H4 (cell line): Measurements from ENCODE around the gene PELI2. TPM values are rescaled to one million over a fixed set of nuclear protein-coding genes. Genes with fewer than 3 reads are reported as not detected.

Experiments
- DNase-seq: peaks from one replicate; pipeline ENCODE4 v3.0.0-alpha.2; 2015; ENCODE audit warnings: low spot score
- total RNA-seq: library from RNA; depleted of rRNA; stranded (reverse); fragments of >200 nt; shearing (Covaris generic); gene quantifications from 2 replicates; pipeline ENCODE4 v1.2.3, GENCODE V29; 2014

PELI2 gene
- total RNA-seq, 1 experiment from 2014 or later, result 5.1 TPM

DNA sequence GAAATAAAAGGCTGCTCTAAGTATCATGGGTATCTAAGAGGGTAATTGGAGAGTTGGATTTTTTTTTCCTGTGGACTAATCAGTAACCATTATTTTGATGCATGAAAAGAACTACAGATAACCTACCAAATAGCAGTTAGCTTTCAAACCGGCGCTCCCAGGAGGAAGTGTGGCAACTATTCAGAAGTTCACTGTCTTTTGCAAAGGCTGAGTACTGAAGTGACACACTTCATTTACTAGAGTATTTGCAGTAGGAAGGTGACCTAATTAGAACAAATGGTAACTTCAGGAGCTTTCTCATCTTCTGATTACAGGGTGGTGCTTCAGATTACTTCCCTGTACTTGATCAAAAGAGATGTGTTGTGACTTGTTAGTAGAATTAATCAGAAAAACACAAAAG, 87.7 kb downstream of the PELI2 start:
- no peak for DNase-seq

DNA sequence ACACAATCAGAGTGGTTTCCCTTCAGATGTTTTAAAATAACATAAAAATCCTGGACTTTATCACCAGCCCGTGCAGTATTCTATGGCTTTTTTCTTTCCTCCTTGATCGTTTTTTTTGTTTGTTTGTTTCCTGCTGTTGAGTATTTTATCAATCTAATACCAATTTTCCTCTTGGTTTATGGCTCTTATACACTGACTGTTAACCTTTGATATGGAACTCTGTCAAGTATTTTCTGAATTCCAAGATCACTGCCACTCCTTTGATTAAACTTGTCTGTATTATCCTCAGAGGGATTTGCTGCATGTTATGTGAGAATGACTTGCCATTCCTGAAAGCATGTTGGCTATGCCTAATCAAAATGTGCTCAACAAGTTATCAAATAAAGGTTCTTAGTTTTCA, 88.4 kb downstream of the PELI2 start:
- no peak for DNase-seq

- no peak for DNase-seq
Observed at GRCh38 chr14:56207626-56208292, 89.5 kb downstream of the PELI2 start.

- no peak for DNase-seq
Observed at GRCh38 chr14:56208520-56208919, 90.3 kb downstream of the PELI2 start.

DNA sequence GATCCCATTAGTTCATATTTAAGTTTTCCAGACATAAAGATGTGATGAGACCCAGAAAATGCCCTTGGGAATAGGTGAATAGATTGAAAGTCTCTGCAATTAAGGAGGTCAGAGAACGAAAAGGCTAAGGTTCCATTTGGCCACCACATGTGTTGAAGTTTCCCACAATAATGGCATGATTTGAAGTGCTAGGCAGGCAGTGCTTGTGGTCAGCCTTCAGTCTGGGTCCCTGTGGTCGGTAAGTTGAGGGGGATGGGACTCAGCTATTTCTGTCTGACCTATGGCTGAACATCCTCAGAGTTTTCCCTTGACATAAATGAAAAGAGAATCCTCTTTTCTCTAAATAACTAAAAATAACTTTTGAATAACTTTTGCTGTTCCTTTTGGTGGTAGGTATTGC, 92.4 kb downstream of the PELI2 start:
- no peak for DNase-seq

- no peak for DNase-seq
Observed at GRCh38 chr14:56211084-56211483, 92.9 kb downstream of the PELI2 start.

DNA sequence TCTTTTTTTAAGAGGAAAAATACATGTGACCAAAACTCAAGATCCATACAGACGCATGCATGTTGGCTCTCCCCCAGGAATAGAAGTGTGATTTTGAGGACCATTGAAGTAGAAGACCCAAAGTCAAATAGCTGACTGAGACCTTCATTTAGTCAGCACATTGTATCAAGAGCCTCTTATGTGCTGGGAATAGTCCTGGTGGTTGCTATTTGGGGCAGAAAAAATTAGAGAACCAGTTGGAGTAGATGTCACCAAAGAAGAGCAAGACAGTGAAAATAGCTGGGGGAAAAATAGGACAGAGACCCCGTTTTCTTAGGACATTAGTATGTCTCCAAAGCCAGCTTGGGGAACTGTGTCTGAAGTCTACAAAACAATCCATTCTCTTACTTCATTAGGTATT, 93.6 kb downstream of the PELI2 start:
- no peak for DNase-seq

- no peak for DNase-seq
Observed at GRCh38 chr14:56212521-56212920, 94.3 kb downstream of the PELI2 start.

DNA sequence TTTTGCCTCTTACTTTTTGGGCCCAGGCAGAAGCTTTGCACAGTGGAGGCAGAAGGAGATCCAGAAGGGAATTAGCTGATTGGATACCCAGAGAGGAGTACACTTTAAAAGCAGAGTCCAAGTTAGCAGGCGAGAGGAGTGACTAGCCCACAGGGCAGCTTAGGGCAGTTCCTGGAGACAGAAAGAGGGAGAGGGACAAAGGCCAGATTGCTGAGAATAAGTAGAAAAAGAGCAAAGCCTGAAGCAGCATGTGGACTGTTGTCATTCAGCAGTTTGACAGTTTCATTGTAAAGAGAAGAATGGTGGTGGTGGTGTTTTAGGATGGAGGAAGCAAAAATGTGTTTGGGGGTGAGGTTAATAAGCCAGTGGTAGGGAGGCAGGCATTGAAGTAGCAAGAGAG, 95.1 kb downstream of the PELI2 start:
- DNase-seq, result no peak

- no peak for DNase-seq
Observed at GRCh38 chr14:56215180-56215579, 97.0 kb downstream of the PELI2 start.

DNA sequence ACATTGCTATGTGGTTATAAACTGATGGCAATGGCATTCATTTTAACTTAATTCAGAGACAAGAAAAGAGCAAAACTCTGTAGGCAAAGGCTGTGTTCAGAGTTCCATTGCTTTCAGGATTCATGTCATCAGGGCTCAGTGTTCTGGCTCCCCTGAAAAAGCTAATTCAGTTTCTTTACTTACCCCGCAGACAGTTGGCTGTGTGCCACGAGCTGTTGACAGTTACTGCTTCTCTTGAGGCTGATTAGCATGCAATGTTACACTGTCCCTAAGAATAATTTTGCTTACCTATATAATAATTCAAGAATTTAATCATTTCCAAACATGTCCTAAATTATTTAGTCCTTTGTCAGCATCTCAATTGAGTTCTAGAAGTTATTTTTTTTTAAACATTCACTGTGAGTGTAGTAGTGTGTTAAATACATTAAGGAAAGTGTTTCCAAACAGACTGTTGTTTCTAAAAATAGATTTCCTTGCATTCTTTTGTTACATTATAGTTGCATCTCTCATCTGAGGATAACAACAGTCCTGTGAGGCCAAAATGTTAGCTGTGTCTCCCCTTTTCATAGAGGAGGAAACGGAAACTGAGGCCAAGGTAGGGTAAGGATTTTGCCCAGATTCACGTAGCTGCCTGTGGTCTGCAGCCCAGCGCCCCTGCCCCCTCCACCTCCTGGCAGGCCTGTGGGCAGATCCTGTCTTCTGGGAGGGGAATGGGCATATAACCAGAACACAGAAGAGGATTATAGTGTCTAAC, 98.6 kb downstream of the PELI2 start:
- no peak for DNase-seq

GRCh38 chr14:56217380-56218045, 99.3 kb downstream of the PELI2 start:
- DNase-seq, result no peak

- no peak for DNase-seq
Observed at GRCh38 chr14:56219666-56220413, 101.6 kb downstream of the PELI2 start.

GRCh38 chr14:56221382-56222128, 103.3 kb downstream of the PELI2 start:
- no peak for DNase-seq

- DNase-seq, result no peak
Observed at GRCh38 chr14:56224229-56224628, 106.0 kb downstream of the PELI2 start.

DNA sequence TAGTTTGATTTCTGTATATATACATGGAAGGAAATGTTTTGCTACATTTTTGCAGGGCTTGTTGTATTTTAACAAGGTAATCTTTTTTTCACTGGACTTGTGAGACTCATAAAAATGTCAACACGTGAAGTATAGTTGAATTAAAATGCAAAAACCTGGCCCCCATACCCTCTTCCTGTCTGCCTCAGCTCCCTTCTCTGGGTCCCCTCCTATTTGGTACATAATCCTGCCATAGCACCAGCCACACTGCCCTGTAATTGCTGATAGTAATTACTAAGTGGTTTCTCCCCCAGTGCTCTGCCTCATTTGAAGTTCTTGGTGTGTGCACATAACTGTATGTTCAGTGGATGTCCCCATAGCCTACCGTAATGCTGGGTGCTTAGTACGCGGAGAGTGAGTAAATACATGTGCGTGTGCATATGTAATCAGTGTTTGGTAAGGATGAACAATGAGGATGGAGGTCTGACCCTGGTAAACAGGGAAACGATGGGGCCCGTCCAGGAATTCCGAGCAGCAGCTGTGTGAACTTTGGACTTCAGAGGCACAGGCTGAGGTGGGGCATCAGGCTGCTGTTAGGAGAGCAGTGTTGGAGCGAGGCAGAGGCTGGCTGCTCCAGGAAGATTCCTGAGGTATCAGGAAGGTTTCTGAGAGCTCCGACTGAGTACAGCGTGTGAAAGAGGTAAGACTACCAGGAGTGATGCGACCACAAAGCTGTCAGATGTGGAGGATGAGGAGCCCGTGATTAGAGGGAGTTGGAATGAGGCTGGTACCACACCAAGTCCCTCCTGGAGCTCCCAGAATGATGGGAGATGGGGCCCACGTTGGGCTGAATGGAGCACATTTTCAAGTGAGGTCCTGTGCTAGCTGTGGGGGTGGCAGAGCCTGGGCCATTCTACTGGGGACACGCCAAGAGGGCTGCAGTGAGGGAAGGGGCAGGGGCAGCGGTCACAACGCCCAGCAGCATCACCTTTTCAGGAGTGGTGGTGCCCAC, 106.8 kb downstream of the PELI2 start:
- DNase-seq, result no peak

- no peak for DNase-seq
Observed at GRCh38 chr14:56235388-56235787, 117.2 kb downstream of the PELI2 start.

DNA sequence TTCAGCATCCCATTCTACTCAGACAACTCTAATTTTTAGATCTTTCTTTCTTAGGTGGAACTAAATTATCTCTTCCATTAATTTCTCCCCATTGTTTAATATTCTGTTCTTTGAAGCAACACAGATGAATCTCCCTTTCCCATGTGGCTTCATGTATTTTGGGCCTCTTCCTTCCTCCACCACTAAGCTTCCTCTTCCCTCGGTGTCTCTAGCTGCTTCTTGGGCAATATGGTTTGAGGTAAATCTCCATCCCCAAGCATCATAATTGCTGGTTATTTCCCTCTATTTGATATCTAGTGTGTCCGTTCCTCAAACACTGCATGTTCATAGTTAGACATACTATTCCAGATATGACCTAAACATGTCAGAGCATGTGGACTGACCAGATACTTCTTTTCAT, 119.2 kb downstream of the PELI2 start:
- no peak for DNase-seq

DNA sequence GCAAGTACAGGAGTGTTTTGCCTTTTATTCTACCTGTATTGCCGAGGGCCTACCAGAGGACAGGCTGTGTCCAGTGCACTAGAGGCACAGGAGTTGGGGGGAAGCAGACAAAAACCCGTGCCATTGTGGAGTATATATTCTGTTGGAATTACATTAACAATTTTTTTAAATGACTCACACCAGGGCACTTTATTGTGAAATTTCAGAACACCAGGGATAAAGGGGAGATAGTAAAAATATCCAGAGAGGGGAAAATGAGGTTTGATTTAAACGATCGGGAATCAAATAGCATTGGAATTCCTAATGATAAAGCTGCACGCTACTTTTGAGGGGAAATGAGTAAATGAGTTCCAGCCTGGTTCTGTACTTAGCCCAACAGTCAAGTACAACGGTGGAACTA, 123.2 kb downstream of the PELI2 start:
- no peak for DNase-seq

DNA sequence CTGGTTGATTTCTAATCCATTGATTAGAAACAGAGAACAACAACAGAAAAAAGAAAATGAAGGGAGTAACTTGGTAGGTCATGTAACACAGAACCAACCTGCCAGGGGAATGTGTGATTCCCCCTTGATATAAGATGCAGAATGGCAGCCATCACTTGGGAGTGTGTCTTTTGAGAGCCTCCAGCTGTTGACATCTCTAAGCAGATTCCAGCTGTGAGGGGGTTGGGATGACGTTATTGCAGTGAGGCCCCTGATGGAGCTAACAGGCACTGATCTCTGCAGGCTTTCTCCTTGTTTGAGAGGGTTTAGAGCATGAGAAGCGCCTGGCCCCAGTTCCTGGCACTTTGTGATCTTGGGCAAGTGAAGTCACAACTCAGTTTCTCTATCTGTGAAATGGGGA, 124.9 kb downstream of the PELI2 start:
- no peak for DNase-seq
